Brain microvascular endothelial cell (primary cell): ENCODE results near the gene BMP7.

Source experiments
- DNase-seq: peaks from one replicate; pipeline ENCODE4 v3.0.0-alpha.2; 2020
- H3K27ac ChIP-seq: fragments of 250-450 bp; sonication (Bioruptor Pico); 2 replicates; pipeline ENCODE4 v1.5.1; 2020; ENCODE audit warnings: mild to moderate bottlenecking, moderate library complexity
- H3K27me3 ChIP-seq: fragments of 250-450 bp; sonication (Bioruptor Pico); replicated peaks from 2 replicates; pipeline ENCODE4 v1.5.1; 2020; ENCODE audit warnings: mild to moderate bottlenecking
- H3K36me3 ChIP-seq: fragments of 250-450 bp; sonication (Bioruptor Pico); replicated peaks from 2 replicates; pipeline ENCODE4 v1.5.1; 2020; ENCODE audit warnings: mild to moderate bottlenecking
- H3K4me3 ChIP-seq: 2 replicates; pipeline ENCODE4 v1.5.1; 2011; ENCODE audit warnings: low read depth, mild to moderate bottlenecking, control low read depth, low read length, moderate library complexity
- CTCF ChIP-seq: IDR thresholded peaks from 2 replicates; pipeline ENCODE4 v1.5.1; 2011; ENCODE audit warnings: low read depth, mild to moderate bottlenecking, moderate library complexity, low read length, control low read depth, inconsistent platforms; ENCODE audit errors: missing control alignments
- in situ Hi-C: cut with HindIII; loops from 2 replicates; pipeline ENCODE4 v1.10.0; 2017; ENCODE audit warnings: low sequenced_read_pairs, low pct_ligation_motif_present

Gene BMP7

GRCh38 chr20:57203986-57204385 is 62.5 kb downstream of the BMP7 start:
- no peak overlapping the region for H3K27ac ChIP-seq
- TF ChIP-seq CTCF: no peak
- no peaks in the 10 kb centered on the region for H3K36me3 ChIP-seq
- DNase-seq: no peak
- in situ Hi-C loops: no loop called here
- no peaks in the 10 kb centered on the region for H3K27me3 ChIP-seq
- no peak overlapping the region for H3K4me3 ChIP-seq

- Histone ChIP-seq H3K36me3 (no peaks in the 10 kb centered on the region), H3K27me3 (no peaks in the 10 kb centered on the region), H3K27ac (no peak overlapping the region), H3K4me3 (no peak overlapping the region)
- no peak for TF ChIP-seq CTCF
- in situ Hi-C loops: no loop called here
- DNase-seq: no peak
Observed at GRCh38 chr20:57203204-57203603, 63.2 kb downstream of the BMP7 start.

GRCh38 chr20:57202309-57202708 is 64.1 kb downstream of the BMP7 start:
- H3K36me3 ChIP-seq: no peaks in the 10 kb centered on the region
- DNase-seq: no peak
- no peak overlapping the region for H3K27ac ChIP-seq
- no peak overlapping the region for H3K4me3 ChIP-seq
- in situ Hi-C loops: no loop called here
- TF ChIP-seq CTCF: no peak
- no peaks in the 10 kb centered on the region for H3K27me3 ChIP-seq

- in situ Hi-C loops: no loop called here
- no peak overlapping the region for H3K4me3 ChIP-seq
- no peaks in the 10 kb centered on the region for H3K27me3 ChIP-seq
- TF ChIP-seq CTCF: no peak
- no peaks in the 10 kb centered on the region for H3K36me3 ChIP-seq
- DNase-seq: no peak
- no peak overlapping the region for H3K27ac ChIP-seq
Observed at GRCh38 chr20:57200882-57201695, 65.4 kb downstream of the BMP7 start.

- no peak for DNase-seq
- Histone ChIP-seq H3K27me3 (no peaks in the 10 kb centered on the region), H3K4me3 (no peak overlapping the region), H3K27ac (no peak overlapping the region), H3K36me3 (no peaks in the 10 kb centered on the region)
- TF ChIP-seq CTCF: no peak
- in situ Hi-C loops: no loop called here
Observed at GRCh38 chr20:57199656-57200405, 66.6 kb downstream of the BMP7 start.
